Inflammatory macrophage (primary cell): ENCODE measurements around the gene ZNF561.
"Not testable (repeated sequence)": the region's sequence is repeated elsewhere in the genome, so short reads cannot be mapped to it uniquely, and the experiment has no call there.

ENCODE experiments used
- DNase-seq, 2 donors: peaks; one replicate each; pipeline ENCODE4 v3.0.0-alpha.2; 2020 to 2022
- total RNA-seq, 18 experiments: gene quantifications; one replicate each; lab custom pipeline; 2026; ENCODE audit warnings: mixed read lengths in 6 of 18, inconsistent platforms in 2 of 18; lab: John Stamatoyannopoulos, UW

ZNF561 gene
- total RNA-seq: 14.6 to 46.7 (median 31.3) reads per million in 18 experiments

GRCh38 chr19:9621156-9622037 lies at the start of gene ZNF561:
ZNF561 (minus strand) TSS chr19:9621232; CDS start chr19:9619456, 1,776 bp downstream.
- peak; percentile 88 to 91 for DNase-seq

- DNase-seq: no peak
Measured at GRCh38 chr19:9668544-9668943, 47.5 kb upstream of the ZNF561 start.

GRCh38 chr19:9667898-9668297 lies 46.9 kb upstream of the ZNF561 start:
- DNase-seq: no peak

GRCh38 chr19:9658769-9659168 lies 37.7 kb upstream of the ZNF561 start:
- no peak for DNase-seq

GRCh38 chr19:9653066-9653555 lies 32.1 kb upstream of the ZNF561 start:
- not testable (repeated sequence) for DNase-seq

- not testable (repeated sequence) for DNase-seq
Measured at GRCh38 chr19:9651464-9651863, 30.4 kb upstream of the ZNF561 start.

GRCh38 chr19:9650345-9650744 lies 29.3 kb upstream of the ZNF561 start:
- DNase-seq: no peak

- no peak for DNase-seq
Measured at GRCh38 chr19:9645472-9645871, 24.4 kb upstream of the ZNF561 start.

- DNase-seq: no peak
Measured at GRCh38 chr19:9644472-9644871, 23.4 kb upstream of the ZNF561 start.

GRCh38 chr19:9641810-9642209 lies 20.8 kb upstream of the ZNF561 start:
- DNase-seq: no peak

GRCh38 chr19:9640956-9641355 lies 19.9 kb upstream of the ZNF561 start:
- no peak for DNase-seq

GRCh38 chr19:9636018-9636417 lies 15.0 kb upstream of the ZNF561 start:
- DNase-seq: no peak

GRCh38 chr19:9627856-9628255 lies 6.8 kb upstream of the ZNF561 start:
- peak; percentile 14 to 23 for DNase-seq

GRCh38 chr19:9622531-9622930 lies 1.5 kb upstream of the ZNF561 start:
- DNase-seq: peak in 1 of 2 donors; percentile 8

GRCh38 chr19:9620842-9621155 lies 233 bp downstream of the ZNF561 start:
- no peak for DNase-seq

GRCh38 chr19:9615844-9616243 lies 5.2 kb downstream of the ZNF561 start:
- no peak for DNase-seq

GRCh38 chr19:9610484-9611113 lies 10.4 kb downstream of the ZNF561 start:
- no peak for DNase-seq

GRCh38 chr19:9608912-9609311 lies 12.1 kb downstream of the ZNF561 start:
- DNase-seq: no peak

- no peak for DNase-seq
Measured at GRCh38 chr19:9597027-9597426, 24.0 kb downstream of the ZNF561 start.

- DNase-seq: peak; percentile 66
Measured at GRCh38 chr19:9586764-9587163, 34.3 kb downstream of the ZNF561 start.

GRCh38 chr19:9584073-9584833 lies 36.8 kb downstream of the ZNF561 start, which contains the start of gene ZNF121:
ZNF121 (minus strand) TSS chr19:9584504; CDS start chr19:9568097, 16,407 bp downstream.
- peak; percentile 84 to 85 for DNase-seq

- not testable (repeated sequence) for DNase-seq
Measured at GRCh38 chr19:9582081-9582725, 38.8 kb downstream of the ZNF561 start.
